NCI-H82 (cell line): Measurements from ENCODE around the gene SWAP70.
"Not testable (repeated sequence)": the region's sequence is repeated elsewhere in the genome, so short reads cannot be mapped to it uniquely, and the experiment has no call there.

Experiments
- DNase-seq: peaks from one replicate; lab custom pipeline; 2025; lab: John Stamatoyannopoulos, UW

Gene SWAP70

DNA sequence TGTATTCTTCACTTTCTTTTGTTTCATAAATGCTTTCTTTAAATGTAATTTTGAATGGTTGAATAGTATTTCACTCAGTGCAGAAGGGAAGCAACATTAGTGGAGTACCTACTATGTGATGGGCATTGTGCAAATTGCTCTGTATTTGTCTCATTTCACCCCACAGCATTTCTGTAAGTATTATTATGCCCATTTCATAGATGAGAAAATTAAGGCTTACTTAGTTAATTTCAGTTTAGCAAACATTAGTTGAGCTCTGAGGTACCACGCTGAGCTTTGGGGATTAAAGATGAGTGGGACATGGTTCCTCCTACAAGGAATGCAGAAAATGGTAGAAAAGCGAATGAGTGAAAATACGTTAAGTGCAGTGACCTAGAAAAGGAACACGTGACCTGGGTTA, 58.1 kb downstream of the SWAP70 start:
- no peak for DNase-seq

DNA sequence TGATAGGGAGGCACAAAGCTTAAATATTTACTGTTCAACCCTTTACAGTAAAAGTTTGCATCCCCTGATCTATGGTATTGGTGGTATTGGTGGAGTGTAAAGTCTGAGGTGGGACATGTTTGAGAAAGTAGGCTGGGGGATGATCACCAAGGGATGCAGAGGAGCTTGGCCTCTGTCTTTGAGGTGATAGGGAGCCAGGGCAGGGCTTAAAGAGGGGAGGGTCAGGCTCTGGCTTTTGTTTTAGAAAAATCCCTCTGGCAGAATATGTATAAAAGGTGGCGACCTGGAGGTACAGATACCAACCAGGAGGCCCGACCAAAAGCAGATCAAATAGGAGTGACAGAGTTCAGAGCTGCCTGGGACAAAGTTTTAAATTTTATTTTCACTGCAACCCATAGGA, 59.0 kb downstream of the SWAP70 start:
- DNase-seq = no peak

DNA sequence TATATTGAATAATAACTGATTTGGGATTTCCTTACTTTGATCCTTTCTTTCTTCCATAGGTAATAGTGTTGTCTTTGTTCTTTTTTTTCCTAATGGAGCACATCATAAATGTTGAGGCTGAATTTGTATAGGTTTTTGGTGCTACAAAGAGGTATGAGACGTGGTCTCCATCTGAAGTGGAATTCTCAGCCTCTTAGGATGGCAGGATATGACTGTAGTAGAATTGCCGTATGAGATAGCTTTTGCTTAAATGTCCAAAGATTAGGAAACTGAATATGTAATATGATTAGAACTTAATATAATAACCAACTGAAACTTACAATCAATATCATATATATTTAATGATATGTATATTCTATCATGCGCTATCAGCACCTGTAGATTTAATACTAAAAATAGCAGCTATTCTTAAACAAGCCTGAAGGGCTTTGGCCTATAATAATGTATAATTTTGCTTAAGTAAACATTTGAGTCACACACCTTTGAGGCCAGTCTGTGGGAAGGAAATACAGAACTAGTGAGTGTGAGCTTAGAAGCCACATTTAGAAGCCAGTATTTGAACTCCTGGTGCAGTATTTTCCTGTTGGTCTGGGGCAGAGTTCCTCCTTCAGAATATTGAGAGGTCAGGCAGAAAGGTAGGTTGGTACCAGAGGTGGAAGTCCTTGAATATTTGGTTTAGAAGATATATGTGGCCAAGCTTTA, 62.6 kb downstream of the SWAP70 start:
- no peak for DNase-seq

DNA sequence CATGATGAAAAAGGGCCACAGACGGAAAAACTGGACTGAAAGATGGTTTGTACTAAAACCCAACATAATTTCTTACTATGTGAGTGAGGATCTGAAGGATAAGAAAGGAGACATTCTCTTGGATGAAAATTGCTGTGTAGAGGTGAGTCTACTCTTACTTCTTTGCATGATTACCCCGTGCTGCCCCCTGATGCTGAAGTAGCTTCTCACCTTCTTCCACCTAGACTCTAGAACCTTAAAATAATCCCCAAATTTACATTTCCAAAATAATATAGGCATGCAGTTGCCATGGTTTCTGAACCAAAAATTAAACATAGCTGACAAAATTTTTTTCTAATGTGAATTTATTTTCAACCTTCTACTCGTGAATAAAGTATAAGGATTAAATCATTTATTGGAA, 64.2 kb downstream of the SWAP70 start:
- no peak for DNase-seq

DNA sequence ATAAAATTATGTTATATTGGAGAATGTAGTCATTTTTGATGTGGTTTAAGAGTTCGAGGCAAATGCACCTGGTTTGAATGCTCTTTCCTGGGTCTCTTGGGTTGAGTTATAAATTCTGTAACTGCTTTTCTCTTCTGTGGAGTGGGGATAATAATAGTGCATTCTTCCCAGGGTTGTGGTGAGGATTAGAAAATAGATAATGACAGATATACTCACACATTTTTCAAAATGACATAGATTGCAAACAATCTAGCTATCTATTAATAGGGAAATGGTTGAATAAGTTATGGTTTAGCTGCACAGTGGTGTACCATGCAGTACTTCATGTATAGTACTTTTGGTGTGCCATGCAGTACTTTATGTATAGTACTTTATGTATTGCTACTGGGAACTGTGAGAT, 67.4 kb downstream of the SWAP70 start:
- DNase-seq = no peak

DNA sequence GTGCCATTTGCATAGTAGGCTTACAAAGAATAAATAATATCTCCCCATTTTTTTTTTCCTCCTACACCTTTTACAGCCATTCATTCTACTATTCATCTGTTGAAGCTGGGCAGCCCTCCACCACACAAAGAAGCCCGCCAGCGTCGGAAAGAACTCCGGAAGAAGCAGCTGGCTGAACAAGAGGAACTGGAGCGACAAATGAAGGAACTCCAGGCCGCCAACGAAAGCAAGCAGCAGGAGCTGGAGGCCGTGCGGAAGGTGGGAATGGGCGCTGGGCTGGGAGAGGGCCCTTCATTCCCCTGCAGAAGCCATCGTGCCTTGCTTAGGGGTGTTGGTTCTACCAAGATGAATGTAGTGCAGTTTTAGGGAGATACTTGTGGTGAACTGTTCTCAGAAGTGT, 68.6 kb downstream of the SWAP70 start:
- no peak for DNase-seq

DNA sequence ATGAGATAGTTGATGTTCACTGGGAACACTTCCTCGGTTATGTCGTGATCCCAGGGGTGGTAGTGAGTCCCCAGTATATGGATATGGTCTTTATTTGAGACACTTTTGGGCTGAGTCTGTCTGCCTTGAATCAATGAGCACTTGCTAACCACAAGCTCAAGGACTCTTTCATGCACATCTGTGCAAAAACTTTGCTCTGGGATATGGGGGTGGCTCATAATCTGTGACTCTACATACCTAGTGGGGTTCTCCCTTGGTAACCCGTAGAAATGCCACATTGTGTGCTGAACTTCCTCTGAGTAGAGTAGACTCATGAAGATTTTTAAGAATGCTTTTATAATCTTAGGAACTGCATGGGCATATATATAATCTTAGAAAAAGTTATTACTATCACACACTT, 69.3 kb downstream of the SWAP70 start:
- no peak for DNase-seq

DNA sequence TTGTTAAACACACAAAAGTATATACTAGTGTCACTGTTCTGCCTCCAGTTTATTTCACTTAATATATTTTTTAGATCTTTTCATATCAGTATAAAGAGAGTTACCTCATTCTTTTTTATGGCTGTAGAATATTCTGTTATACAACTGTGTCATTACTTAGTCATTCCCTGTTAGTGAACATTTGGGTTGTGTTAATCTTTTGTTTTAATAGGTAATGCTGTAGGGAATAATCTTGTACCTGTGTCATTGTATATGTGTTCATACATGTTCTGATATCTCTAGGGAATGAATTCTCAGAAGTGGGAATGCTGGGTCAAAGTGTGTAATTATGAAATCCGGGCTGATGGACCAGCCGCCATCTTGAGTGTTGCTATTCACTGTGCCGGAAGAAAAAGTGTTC, 71.4 kb downstream of the SWAP70 start:
- no peak for DNase-seq

DNA sequence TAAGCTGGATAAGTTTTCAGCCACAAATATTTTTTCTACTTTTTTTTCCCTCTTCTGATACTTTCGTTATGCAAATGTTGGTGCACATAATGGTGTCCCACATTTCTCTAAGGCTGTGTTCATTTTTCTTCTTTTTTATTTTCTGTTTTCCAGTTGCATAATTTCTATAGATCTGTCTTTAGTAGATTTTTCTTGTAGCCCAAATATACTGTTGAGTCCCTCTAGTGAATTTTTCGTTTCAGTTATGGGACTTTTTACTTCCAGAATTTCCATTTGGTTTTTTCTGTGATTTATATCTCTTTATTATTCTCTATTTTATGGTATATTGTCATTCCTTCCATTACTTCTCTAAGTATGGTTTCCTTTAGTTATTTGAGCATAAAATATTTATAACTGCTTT, 72.0 kb downstream of the SWAP70 start:
- DNase-seq = no peak

DNA sequence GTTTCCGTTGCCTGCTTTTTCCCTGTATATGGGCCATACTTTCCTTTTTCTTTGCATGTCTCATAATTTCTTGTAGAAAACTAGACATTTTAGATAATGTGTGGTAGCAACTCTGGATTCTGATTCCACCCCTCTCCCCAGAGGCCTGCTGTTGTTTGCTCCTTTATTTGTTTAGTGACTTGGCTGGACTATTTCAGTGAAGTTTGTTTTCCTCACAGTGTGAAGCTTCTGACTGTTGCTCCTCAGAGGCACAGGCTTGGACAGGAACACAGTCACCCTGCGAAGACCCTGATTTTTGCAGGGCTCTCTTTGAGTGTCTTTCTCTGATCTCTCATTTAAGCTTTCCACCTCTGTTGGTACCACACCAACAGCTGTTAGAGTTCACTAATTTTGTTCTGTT, 72.5 kb downstream of the SWAP70 start:
- no peak for DNase-seq

DNA sequence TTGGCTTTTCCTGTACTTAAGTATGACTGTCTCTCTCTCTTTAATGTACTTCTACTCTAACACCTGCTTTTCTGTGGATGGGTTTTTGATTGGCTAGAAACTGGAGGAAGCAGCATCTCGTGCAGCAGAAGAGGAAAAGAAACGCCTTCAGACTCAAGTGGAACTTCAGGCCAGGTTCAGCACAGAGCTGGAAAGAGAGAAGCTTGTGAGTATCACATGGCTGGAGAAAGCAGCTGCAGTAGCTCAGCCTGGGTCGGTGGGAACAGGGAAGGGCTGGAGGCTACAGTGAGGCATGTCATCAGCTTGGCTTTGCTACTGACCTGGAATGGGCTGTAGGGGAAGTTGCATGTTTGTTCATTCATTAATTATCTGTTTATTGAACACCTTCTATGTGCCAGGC, 74.2 kb downstream of the SWAP70 start:
- no peak for DNase-seq

DNA sequence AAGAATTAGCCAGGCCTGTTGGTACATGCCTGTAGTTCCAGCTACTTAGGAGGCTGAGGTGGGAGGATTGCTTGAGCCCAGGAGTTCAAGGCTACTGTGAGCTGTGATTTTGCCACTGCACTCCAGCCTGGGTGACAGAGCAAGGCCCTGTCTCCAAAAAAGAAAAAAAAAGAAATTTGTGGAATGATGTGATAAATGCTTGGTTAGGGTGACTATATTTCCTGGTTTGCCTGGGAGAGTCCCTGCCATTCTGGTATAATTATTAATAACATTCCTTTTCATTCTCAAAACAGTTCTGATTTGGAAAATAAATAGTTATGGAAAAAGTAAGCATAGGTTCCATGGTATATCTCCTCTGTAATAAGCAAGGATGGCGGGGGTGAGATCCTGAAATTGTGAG, 74.8 kb downstream of the SWAP70 start:
- no peak for DNase-seq

DNA sequence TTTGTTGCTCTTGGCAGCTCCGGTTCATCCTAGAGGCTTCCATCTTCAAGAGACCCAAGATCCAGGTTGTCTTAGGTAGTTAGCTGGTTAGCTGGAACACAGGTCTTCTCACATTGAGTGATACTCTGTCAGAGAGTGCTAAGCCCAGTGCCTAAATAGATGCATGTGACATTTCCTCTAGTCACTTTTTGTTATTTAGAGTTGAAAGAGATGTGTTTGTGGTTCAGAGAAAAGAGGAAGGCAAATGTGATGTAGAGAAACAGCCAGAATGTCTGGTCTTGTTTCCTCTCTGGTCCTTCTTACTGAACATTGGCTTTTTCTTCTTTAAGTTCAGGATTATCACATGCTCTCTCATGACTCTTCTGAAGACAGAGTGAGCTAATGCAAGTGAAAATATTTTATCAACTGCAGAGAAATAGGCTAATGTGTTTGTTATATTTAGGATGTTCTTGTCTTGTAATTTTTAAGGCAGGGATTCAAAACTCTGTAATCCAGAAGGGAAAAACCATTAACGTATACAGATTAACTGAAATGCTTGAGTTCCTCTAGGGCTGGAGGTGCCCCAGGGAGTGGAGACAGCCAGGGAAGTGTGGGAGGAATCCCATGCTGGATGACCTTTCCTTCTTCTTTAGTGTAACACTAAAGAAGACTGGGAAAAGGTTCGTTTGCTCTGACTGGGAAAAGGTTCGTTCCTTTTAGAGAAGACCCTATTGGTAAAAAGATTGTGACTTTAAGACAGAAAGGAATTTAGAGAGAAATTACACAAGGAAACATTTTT, 75.4 kb downstream of the SWAP70 start:
- DNase-seq = no peak

DNA sequence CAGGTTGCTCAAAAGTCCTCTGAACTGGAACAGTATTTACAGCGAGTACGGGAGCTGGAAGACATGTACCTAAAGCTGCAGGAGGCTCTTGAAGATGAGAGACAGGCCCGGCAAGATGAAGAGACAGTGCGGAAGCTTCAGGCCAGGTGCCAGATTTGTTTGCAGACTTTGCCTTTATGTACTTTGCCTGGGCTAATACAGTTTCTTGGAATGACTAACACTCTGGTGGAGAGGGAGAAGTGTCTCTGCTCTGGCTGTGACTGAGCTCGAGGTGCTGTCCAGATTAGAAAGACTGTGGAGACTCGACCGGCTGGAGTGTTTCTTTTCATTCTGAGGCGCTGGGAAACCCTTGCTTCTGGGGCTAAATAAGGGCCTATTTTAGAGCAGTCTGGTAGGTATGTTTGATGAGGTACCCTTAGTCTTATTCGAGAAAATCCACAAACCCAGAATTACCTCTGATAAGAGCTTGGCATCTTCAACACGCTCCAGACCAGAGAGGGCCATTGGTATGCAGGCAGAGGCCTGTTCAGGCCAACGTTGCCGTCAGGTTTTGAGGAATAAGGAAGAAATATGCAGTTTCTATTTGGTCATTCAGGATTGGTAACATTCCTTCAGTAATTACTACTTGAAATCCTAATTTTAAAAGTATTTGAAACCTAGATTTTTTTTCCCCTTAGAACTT, 76.5 kb downstream of the SWAP70 start:
- no peak for DNase-seq

DNA sequence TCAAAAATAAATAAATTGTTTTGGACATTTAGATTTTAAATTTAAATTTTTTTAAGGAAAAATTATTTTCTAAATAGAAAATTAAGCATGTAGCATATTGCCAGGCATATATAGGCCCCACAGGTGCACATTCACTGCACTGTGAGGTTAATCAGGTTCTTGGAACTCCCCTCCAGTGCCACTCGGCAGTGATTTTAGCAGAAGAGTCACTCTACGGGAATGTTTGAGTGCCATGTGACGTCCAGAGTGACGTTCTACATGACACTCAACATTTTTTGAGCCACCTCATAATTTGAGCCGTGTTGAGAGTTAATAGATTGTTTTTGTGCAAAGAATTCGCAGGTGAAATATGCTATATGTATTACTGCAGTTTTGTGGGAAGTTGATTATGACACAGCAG, 77.4 kb downstream of the SWAP70 start:
- DNase-seq = no peak

DNA sequence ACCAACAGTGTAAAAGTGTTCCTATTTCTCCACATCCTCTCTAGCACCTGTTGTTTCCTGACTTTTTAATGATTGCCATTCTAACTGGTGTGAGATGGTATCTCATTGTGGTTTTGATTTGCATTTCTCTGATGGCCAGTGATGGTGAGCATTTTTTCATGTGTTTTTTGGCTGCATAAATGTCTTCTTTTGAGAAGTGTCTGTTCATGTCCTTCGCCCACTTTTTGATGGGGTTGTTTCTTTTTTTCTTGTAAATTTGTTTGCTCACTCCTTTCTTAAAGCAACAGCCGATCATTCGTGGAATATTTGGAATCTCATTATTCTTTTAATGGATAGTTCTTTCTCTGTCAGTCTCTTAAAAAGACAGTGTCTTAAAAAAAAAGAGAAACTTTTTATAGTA, 79.6 kb downstream of the SWAP70 start:
- not testable (repeated sequence) for DNase-seq

DNA sequence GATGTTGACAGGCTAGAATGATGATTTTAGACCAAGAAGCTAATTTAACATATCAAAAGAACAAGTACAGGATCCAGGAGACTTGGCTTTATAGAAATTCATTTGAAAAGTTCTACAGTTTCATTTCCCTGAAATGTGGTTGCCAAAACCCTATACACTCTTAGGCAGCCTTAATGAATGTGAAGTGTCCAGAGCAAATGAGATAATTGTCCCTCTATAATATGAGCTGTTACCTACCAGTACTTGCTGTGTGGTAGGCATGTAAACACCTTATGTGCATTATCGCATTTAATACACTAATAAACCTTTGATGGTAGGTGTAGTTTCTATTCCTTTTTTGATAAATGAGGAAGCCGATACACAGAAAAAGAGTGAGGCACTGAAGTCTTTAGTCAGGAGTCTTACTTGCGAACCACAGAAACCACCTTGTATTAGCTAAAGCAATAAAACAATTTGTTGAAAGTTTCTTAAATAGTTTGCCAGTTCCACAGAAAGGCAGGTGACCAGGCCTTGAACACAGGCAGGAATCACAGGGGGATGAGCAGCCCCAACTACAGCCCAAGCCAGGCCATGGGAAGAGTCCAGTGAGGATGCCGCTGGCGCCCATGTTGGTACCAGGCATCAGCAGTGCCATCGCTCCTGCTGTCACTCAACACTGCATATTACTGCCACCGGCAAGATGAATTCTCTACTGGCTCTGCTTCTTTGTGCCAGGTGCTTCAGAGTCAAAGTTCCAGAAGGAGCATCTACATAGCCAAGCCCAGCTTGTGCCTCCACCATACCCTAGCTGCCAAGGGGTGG, 81.7 kb downstream of the SWAP70 start:
- DNase-seq = no peak

DNA sequence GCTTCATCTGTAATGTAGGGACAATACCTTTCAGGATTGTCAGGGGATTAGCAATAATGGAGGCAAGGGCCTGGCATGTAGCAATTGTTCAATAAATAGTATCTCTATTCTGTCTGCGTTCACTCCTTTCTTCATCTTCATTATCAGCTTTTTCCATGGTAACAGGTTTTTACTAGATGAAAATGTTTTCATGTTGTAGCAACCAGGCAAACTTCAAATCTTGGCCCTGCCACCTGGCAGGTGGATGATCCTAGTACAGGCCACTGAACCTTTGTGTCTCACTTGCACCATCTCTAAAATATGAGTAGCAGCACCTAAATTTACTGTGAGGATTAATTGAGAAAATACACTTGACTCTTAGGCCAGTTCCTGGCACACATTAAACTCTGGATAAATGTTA, 83.4 kb downstream of the SWAP70 start:
- no peak for DNase-seq

DNA sequence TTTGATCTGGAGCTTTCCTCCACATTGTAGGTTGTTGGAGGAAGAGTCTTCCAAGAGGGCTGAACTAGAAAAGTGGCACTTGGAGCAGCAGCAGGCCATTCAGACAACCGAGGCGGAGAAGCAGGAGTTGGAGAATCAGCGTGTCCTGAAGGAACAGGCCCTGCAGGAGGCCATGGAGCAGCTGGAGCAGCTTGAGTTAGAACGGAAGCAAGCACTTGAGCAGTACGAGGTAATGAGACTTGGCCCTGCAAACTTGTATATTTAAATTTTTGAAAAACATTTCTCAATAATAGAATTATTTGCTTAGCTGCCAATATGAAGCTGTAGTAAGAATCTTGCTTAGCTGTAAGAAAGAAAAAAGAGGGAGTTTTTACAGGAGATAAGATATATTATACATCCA, 84.0 kb downstream of the SWAP70 start:
- no peak for DNase-seq

DNA sequence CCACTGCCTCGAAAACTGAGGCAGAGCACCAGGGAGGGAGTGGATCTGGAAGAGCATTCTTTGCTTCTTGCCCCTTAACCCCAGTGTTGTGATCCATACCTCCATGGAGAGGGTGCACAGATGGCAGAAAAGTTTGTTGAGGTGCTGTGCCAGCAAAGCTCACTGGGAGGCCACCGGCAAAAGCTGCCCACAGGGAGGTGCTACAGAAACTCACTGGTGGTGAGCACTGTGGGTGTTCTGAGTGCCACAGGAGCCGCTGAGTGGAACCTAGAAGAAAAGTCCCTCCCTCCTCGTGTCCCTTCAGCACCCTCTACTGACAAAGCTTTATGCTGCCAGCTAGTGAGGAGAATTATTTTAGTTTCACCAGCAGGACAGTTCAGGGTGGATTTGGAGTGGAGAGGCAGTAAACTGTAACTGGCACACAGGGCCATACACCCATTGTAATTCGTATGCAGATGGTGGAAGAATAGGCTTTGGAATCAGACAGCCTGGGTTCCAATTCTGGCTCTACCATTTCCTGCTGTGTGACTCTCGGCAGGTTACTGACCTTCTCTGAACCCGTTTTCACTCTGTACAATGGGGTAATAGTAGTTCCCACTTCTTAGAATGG, 84.6 kb downstream of the SWAP70 start:
- DNase-seq = peak; percentile 64

DNA sequence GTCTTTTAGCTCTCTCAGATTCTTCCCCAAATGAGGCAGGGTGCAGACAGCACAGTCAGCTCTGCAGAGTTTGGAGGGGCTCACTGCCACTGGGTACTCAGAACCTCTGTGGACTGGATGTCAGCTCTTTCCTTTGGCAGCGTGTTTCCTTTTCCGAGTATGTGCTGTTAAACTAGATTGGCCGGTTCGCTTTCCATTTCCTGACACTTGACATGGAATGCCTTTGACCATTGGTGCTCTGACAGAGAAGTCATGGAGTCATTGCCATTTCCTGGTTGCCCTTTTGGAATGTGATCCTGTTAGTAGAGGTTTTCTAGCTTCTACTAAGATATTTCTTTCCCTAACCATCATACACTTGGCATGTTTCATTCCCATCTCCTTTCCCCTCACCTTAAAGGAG, 86.7 kb downstream of the SWAP70 start:
- DNase-seq = no peak

DNA sequence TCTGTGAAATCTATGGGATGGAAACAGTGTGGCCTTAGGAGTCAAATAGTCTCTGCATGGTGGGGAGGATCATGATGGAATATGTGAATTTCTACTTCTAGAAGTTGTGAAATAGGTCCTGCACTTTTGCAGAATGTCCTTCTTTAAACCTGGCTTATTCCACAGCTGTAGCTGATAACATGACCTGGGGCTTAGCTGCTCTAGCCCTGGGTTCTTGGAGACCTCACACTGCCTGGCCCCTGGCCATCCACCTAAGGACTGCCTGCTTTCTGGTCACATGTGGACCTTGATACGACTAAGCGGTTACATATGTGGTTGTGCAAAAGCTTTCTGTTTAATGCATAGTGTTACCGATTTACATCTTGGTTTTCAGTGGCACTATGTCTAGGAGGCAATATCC, 88.2 kb downstream of the SWAP70 start:
- no peak for DNase-seq
